ENCODE measurements around the gene CNOT4.
"Not testable (repeated sequence)": the region's sequence is repeated elsewhere in the genome, so short reads cannot be mapped to it uniquely, and the experiment has no call there.

CNOT4 gene

DNA sequence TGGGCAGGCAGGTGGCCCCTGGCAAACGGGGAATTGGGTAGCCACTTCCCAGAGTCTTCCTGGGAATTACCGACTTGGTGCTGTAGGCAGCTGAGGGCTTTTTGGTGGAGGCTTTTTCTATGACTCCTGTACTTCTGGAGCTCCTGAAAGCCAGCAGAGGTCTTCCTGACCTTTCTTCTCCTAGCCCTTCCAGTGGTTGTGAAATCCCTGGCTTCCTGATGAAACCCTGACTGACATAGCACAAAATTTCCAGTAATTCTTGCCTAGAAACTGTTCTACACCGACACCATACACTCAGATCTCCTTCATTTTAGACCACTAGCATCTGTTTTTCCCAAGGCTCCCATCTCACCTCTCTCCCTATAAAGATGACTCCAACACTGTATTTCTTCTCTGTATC is 156.1 kb downstream of the CNOT4 start:
- DNase-seq, result no peak

- DNase-seq, result no peak
Observed at GRCh38 chr7:135352285-135352684, 157.6 kb downstream of the CNOT4 start.

GRCh38 chr7:135351070-135351469 is 158.8 kb downstream of the CNOT4 start:
- not testable (repeated sequence) for DNase-seq

DNA sequence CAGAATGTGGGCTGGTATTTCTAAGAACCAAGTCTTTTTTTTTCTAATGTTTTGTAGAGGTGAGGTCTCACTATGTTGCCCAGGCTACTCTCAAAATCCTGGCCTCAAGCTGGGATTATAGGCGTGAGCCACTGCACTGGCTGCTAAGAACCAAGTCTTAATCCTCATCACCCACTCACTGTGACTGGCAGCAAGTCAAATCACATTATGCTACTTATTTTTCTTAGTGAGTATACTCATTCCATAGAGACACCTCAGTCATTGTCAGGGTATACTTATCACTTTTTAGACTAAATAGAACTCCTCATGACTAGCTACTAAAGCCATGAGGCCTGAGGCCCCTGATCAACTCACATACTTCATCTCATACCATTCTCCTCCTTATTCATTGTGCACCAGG is 160.2 kb downstream of the CNOT4 start:
- no peak for DNase-seq

DNA sequence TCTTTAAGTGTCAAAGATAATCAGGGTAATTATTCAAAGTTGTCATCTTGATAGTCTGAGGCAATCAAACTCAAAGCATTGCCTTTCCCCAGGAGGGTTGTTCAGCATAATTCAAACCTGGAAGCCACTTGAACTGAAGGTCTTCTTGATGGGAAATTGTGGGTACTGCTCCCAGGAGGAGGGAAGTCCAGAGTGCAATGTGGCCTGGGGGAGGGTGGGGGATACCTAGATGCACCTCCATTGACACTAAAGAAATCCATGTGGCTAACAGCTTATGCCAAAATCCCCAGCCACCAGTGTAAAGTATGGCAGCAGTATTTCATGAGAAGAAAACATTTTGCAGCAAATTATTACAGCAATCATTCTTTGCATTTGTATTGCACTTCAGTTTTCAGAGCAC is 161.4 kb downstream of the CNOT4 start:
- no peak for DNase-seq

DNA sequence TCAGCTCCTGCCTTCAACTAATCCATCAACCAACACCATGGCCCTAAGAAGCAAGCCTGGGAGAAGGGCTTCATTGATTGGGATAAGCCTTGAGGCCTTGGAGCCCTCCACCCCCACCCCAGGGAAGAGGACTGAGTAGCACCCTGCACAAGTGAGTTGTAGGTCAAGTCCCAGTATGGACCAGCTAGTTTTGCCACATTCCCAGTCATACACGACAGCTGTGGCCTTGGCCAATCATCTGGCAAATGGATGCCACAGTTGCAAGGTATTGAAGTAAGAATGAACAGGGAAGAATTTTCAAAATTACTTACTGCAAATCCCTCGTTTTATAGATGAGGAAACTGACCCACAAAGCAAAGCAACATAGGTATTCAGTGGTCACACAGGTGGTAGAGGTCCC is 166.5 kb downstream of the CNOT4 start:
- DNase-seq, result no peak

- DNase-seq, result no peak
Observed at GRCh38 chr7:135342887-135343286, 167.0 kb downstream of the CNOT4 start.

GRCh38 chr7:135341049-135341448 is 168.9 kb downstream of the CNOT4 start:
- DNase-seq, result no peak

GRCh38 chr7:135337977-135338550 is 171.8 kb downstream of the CNOT4 start:
- no peak for DNase-seq

DNA sequence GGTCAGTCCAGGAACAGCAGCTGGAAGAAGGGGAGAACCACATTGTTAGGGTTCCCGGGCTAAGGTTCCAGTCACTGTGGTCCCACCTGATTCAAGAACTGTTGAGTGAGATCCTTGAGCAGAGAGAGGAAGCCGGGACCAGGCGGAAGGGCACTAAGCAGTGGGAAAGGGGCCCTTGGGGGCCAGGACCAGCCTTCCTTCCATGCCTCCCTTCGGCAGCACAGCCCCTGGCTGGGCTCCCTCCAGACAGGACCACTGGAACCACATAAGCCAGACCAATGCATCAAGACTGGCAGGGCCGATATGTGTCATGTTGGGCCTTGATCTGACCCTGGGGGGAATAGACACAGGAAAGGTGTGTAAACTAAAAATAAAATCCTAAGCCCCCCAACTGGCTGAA is 172.4 kb downstream of the CNOT4 start:
- no peak for DNase-seq

DNA sequence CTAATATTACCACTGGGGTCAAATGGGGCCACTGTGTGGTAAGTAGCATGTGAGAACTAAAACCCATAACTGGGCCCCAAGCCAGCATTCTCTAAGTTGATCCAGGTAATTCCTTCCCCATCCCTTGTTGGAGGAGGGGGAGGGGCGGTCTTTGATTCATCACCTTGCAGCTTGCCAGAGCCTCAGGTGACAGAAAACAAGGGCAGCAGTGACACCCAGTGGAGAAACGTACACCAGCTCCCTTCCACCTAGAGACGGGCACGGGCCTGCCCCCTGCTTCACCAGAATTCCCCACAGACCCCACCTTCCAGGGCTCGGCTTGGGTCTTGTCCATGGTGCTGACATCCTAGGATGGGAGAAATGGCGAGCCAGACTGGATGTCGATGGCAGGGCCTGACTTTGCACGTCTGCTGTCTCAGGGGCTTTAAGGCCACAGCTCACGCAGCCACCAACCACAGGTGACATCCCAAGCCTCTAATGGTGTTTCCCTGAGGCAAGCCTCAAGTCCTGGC is 174.2 kb downstream of the CNOT4 start:
- DNase-seq, result peak; percentile 26

DNA sequence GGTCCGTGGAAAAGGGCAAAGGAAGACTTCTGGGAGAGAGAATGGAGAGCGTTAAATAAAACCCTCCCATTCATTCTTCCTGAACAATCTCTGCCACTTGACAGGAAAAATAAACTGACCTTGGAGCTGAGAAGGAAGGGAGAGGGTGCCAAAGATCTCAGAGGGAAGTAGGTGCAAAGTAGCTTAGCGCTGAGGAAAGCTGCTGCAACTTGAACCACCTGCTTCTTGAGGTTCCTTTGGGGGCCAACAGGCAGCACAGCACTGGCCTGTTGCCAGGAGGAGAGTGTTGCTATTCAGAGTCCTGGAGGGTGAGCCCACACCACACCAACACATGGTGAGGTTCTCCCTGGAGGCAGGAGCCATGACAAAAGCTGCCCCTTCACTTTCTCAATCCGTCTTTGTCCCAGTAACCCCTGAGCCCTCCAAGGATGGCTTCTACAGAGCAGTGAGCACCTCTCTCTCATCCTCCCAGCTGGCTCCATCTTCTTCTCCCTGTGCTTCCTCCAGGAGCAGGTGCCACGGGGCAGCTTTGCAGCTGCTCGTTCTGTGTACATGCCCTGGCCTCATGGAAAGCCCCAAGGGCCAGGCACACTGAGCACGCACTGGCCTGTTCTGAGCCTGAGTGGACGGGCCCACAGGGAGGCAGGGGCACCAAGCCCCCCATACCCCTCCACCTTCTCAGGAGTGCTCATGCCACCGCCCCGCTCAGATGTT is 174.9 kb downstream of the CNOT4 start:
- DNase-seq, result no peak

- no peak for DNase-seq
Observed at GRCh38 chr7:135333946-135334345, 176.0 kb downstream of the CNOT4 start.

- no peak for DNase-seq
Observed at GRCh38 chr7:135333200-135333599, 176.7 kb downstream of the CNOT4 start.

GRCh38 chr7:135330088-135330487 is 179.8 kb downstream of the CNOT4 start:
- no peak for DNase-seq

GRCh38 chr7:135328526-135328925 is 181.4 kb downstream of the CNOT4 start:
- no peak for DNase-seq

DNA sequence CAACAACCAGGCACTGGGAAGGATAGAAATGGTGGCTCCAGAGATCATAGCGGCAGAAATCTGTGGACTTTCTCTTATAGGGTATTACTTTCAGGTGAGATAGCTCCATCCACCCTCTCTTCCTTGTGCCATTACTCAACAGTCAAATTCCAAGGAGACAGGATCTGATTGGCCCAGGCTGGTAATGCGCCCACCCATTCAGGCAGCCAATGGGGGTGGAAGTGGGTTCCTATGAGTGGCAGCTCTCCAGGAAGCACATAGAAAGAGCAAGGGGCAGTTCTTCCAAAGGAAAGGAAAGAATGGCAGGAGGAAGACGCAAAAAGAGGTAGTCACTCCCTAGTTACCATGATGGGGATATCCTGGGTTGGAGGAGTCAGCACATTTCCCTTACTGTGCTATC is 181.8 kb downstream of the CNOT4 start:
- DNase-seq, result no peak

DNA sequence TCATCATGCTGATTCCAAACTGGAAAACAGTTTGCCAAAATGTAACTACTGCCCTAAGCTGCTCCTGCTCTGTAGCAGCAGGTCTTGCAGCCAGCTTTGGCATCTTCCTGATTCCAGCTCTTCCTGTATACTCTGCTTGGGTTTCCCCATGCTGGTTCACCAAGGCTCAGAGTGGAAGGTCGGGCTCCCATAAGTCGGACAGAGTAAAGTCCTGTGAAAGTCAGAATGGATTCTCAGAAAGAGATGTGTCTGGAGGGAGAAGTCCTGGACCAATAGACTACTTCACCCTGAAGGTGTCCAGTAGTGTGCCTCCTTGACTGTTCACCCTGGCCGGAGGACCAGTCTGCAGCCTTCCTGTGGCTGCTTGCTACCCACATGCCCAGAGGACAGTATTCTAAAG is 182.4 kb downstream of the CNOT4 start:
- DNase-seq, result no peak

- DNase-seq, result no peak
Observed at GRCh38 chr7:135326636-135327280, 183.1 kb downstream of the CNOT4 start.

GRCh38 chr7:135322571-135323340 is 187.1 kb downstream of the CNOT4 start:
- DNase-seq, result no peak

- no peak for DNase-seq
Observed at GRCh38 chr7:135321556-135321955, 188.3 kb downstream of the CNOT4 start.

GRCh38 chr7:135320953-135321352 is 188.9 kb downstream of the CNOT4 start:
- DNase-seq, result not testable (repeated sequence)

DNA sequence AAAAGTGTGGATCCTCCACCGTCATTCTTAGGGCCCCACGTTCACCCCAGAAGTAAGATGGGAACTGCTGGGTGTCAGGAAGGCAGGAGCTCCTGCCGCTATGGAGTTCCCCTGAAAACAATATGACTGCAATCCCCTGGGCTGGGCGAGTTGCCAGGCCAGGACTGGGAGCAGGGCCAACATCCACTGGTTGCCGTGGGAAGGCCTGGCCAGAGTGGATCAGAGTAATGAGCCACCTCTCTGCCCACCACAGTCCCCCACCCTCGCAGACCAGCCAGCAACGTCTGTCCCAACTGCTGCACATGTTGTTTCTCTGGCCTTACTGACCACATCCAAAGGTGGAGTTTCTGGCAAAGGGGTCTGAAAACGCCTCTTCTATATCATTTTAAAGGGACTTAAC is 189.6 kb downstream of the CNOT4 start:
- no peak for DNase-seq

All from activated naive CD4-positive, alpha-beta T cell treated with anti-CD3 and anti-CD28 coated beads, Interleukin-2, amount 50 U/mL, for 16 hours (primary cell).